Measurements from ENCODE around the gene AFAP1. TPM values are rescaled to one million over a fixed set of nuclear protein-coding genes. Genes with fewer than 3 reads are reported as not detected.

AFAP1 gene
- total RNA-seq, 5 donors from 2014 or later (not counting 1 experiment from before 2014, with no cell fraction given), result 4.8 to 34.8 (median 20.3) TPM

DNA sequence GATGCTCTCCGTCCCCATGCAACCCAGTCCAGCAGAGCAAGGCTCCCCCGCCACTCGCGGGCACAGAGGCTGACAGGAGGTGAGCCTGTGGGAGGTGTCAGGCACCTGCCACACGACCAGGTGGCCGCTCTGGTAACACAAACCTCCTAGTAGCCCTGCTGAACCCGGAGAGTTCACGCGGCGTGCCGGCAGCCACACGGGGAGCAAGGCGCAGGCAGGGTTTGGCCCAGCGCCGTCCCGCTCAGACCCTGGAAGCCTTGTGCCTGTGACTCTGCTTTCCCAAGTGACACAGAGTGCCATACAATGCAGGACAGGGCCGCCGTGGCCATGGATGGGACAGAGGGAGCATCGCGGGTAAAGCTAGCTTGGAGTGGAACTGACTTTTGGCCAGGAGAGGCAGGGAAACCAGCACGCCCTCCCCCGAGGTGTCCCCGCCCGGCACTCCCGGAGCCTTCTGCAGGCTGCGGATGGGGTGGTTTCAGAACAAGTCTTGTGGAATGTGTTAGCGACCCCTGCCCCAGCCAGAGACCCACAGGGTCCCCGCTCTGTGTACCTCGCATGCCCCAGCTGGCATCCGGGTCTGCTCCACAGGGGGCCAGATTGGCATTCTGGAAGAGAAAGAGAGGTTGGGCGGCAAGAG is 44.7 kb upstream of the AFAP1 start:
- WGBS (ENCODE audit: insufficient coverage), result 91% methylated on average over 30 of the region's 31 CpGs
- peaks cover 0 to under 1% (median under 1%) of the 10 kb centered on the region in 3 donors for H3K9me3 Mint-ChIP-seq
- DNase-seq, result no peak

DNA sequence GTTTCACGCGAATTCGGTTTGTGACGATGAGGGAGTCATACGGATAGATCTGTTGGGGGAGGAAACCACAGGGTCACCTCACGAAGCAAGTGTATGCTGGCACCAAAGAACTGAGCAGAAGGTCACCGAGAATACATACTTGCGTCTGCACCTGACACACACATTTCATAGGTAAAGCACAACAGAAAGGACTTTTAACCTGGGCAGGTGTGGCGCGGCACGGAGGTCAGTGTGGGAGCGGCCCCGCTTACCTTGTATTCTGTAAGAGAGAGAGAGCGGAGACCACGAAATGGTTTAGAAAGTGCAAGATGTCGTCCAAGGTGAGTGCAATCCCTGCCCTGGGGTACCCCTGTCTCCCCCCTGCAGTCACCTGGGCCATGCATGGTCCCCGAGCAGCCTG is 43.6 kb upstream of the AFAP1 start:
- H3K27ac Mint-ChIP-seq, result no peak overlapping the region
- H3K36me3 Mint-ChIP-seq, result no peaks in the 10 kb centered on the region
- Histone ChIP-seq H3K27ac (ENCODE audit: low read length) (no peak overlapping the region), H3K4me1 (ENCODE audit: control insufficient read depth in 1 of 2, extremely low read depth in 1 of 2, insufficient read depth in 2 of 2, low read length in 2 of 2) (peaks cover 0 to 16% of the 10 kb centered on the region in 2 experiments), H3K36me3 (ENCODE audit: control insufficient read depth in 2 of 2, extremely low read depth in 1 of 2, insufficient read depth in 1 of 2, low read length in 1 of 2) (no peaks in the 10 kb centered on the region), H3K4me3 (ENCODE audit: control insufficient read depth in 1 of 2, extremely low read depth in 1 of 2, low read length in 1 of 2) (no peak overlapping the region), H3K27me3 (replicated peaks in 1 of 2; ENCODE audit: control insufficient read depth in 2 of 2, extremely low read depth in 1 of 2, insufficient read depth in 2 of 2, low read length in 1 of 2) (peaks cover 0 to 26% of the 10 kb centered on the region in 2 experiments), H3K9me3 (no peaks in the 10 kb centered on the region)
- H3K4me3 Mint-ChIP-seq, result no peak overlapping the region
- peaks cover 0 to 7% (median 4%) of the 10 kb centered on the region in 3 donors for H3K4me1 Mint-ChIP-seq
- H3K27me3 Mint-ChIP-seq, result peaks cover 0 to 3% of the 10 kb centered on the region in 2 donors
- ATAC-seq (replicated peaks in 1 of 4), result no peak
- POLR2A ChIA-PET, result interaction anchor here in 1 of 2 donors (0.6 kb wide), 1 partner anchor 106 kb away, joined by 5 read pairs; no protein-coding TSS in a partner anchor
- 93% methylated on average over 16 of the region's 17 CpGs for WGBS (ENCODE audit: insufficient coverage)
- CTCF ChIA-PET, result no interaction called here
- DNase-seq, result no peak
- no peaks in the 10 kb centered on the region for H3K9me3 Mint-ChIP-seq

More for the DNA sequence above, 44.7 kb upstream of the AFAP1 start:
- Histone ChIP-seq H3K4me1 (ENCODE audit: control insufficient read depth in 1 of 2, extremely low read depth in 1 of 2, insufficient read depth in 2 of 2, low read length in 2 of 2) (peaks cover 0 to 15% of the 10 kb centered on the region in 2 experiments), H3K36me3 (ENCODE audit: control insufficient read depth in 2 of 2, extremely low read depth in 1 of 2, insufficient read depth in 1 of 2, low read length in 1 of 2) (no peaks in the 10 kb centered on the region), H3K27me3 (replicated peaks in 1 of 2; ENCODE audit: control insufficient read depth in 2 of 2, extremely low read depth in 1 of 2, insufficient read depth in 2 of 2, low read length in 1 of 2) (peaks cover 0 to 26% of the 10 kb centered on the region in 2 experiments), H3K4me3 (ENCODE audit: control insufficient read depth in 1 of 2, extremely low read depth in 1 of 2, low read length in 1 of 2) (no peak overlapping the region), H3K9me3 (no peaks in the 10 kb centered on the region), H3K27ac (ENCODE audit: low read length) (no peak overlapping the region)
- CTCF ChIA-PET, result no interaction called here
- POLR2A ChIA-PET, result no interaction called here
- H3K4me1 Mint-ChIP-seq, result peaks cover 0 to 7% (median 4%) of the 10 kb centered on the region in 3 donors
- H3K27me3 Mint-ChIP-seq, result peaks cover 0 to 3% of the 10 kb centered on the region in 2 donors
- ATAC-seq (replicated peaks in 1 of 4), result no peak
- no peak overlapping the region for H3K27ac Mint-ChIP-seq
- no peak overlapping the region for H3K4me3 Mint-ChIP-seq
- no peaks in the 10 kb centered on the region for H3K36me3 Mint-ChIP-seq

DNA sequence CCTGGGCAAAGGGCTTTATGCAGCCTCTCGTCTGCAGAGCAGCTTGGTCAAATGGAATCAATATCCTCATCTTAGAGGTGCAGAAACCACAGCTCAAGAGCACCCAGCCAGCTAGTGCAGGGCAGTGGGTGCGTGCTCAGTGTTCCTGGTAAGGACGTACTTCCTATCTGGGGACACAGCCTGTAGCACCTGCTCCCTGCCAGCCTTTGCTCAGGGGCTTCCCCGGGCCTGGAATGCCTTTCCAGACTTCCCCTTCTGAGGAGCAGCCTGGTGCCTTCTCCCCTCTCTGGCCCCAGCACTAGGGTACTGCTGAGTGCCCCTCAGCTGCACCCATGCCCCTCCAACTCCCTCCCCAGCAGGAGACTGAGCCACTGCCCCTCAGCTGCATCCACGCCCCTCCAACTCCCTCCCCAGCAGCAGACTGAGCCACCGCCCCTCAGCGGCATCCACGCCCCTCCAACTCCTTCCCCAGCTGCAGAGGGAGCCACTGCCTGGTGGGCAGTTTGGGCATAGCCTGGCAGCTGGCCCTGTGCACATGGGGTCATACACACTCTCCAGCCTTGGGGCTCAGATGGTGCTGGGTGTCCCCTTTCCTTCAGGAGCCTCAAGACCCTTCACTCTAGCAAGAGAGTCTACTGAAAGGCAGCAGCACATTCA is 42.2 kb upstream of the AFAP1 start:
- DNase-seq, result no peak
- H3K36me3 Mint-ChIP-seq, result no peaks in the 10 kb centered on the region
- H3K4me1 Mint-ChIP-seq, result peaks cover 0 to 7% (median 4%) of the 10 kb centered on the region in 3 donors
- WGBS (ENCODE audit: insufficient coverage), result 61% methylated on average over 8 of the region's 8 CpGs
- CTCF ChIA-PET, result no interaction called here
- no peak overlapping the region for H3K27ac Mint-ChIP-seq
- Histone ChIP-seq H3K27me3 (replicated peaks in 1 of 2; ENCODE audit: control insufficient read depth in 2 of 2, extremely low read depth in 1 of 2, insufficient read depth in 2 of 2, low read length in 1 of 2) (peaks cover 0 to 21% of the 10 kb centered on the region in 2 experiments), H3K27ac (ENCODE audit: low read length) (no peak overlapping the region), H3K36me3 (ENCODE audit: control insufficient read depth in 2 of 2, extremely low read depth in 1 of 2, insufficient read depth in 1 of 2, low read length in 1 of 2) (no peaks in the 10 kb centered on the region), H3K4me1 (ENCODE audit: control insufficient read depth in 1 of 2, extremely low read depth in 1 of 2, insufficient read depth in 2 of 2, low read length in 2 of 2) (peaks cover 0 to 17% of the 10 kb centered on the region in 2 experiments), H3K9me3 (no peaks in the 10 kb centered on the region), H3K4me3 (ENCODE audit: control insufficient read depth in 1 of 2, extremely low read depth in 1 of 2, low read length in 1 of 2) (no peak overlapping the region)
- no peaks in the 10 kb centered on the region for H3K9me3 Mint-ChIP-seq
- H3K4me3 Mint-ChIP-seq, result no peak overlapping the region
- no peak for ATAC-seq (replicated peaks in 1 of 4)
- peaks cover 0 to 3% of the 10 kb centered on the region in 2 donors for H3K27me3 Mint-ChIP-seq
- POLR2A ChIA-PET, result no interaction called here

DNA sequence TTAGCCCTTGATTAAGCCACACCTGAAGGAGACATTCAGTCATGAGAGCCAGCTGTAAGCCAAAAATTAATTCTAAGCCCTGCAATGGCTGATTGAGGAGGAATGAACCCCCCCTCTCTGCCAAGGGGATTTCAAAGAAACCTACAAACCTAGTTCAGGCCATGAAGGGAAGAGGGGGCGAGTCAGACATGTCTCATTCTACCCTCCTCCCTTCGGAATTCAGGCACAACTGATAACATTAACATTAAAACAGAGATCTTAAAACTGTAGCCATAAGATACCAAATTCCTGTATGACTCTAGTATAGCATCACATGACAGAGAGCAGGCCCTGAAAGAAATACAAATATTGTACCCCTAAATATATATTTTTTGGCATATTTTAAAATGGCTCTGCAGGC is 40.4 kb upstream of the AFAP1 start:
- no peak overlapping the region for H3K4me3 Mint-ChIP-seq
- H3K27ac ChIP-seq (ENCODE audit: low read length), result no peak overlapping the region
- H3K4me3 ChIP-seq (ENCODE audit: control insufficient read depth in 1 of 2, extremely low read depth in 1 of 2, low read length in 1 of 2), result no peak overlapping the region
- H3K36me3 Mint-ChIP-seq, result no peaks in the 10 kb centered on the region
- H3K4me1 Mint-ChIP-seq, result peaks cover 0 to 4% (median 0%) of the 10 kb centered on the region in 3 donors
- H3K27me3 Mint-ChIP-seq, result peaks cover 0 to 3% of the 10 kb centered on the region in 2 donors
- H3K4me1 ChIP-seq (ENCODE audit: control insufficient read depth in 1 of 2, extremely low read depth in 1 of 2, insufficient read depth in 2 of 2, low read length in 2 of 2), result peaks cover 0 to 8% of the 10 kb centered on the region in 2 experiments
- no CpG with 5 or more reads among the region's 2 CpGs for WGBS (ENCODE audit: insufficient coverage)
- ATAC-seq (replicated peaks in 1 of 4), result no peak
- H3K27me3 ChIP-seq (replicated peaks in 1 of 2; ENCODE audit: control insufficient read depth in 2 of 2, extremely low read depth in 1 of 2, insufficient read depth in 2 of 2, low read length in 1 of 2), result peaks cover 0 to 10% of the 10 kb centered on the region in 2 experiments
- no peaks in the 10 kb centered on the region for H3K9me3 ChIP-seq
- ChIA-PET CTCF (no interaction called here), POLR2A (no interaction called here)
- H3K36me3 ChIP-seq (ENCODE audit: control insufficient read depth in 2 of 2, extremely low read depth in 1 of 2, insufficient read depth in 1 of 2, low read length in 1 of 2), result no peaks in the 10 kb centered on the region
- no peak overlapping the region for H3K27ac Mint-ChIP-seq
- no peak for DNase-seq
- no peaks in the 10 kb centered on the region for H3K9me3 Mint-ChIP-seq

DNA sequence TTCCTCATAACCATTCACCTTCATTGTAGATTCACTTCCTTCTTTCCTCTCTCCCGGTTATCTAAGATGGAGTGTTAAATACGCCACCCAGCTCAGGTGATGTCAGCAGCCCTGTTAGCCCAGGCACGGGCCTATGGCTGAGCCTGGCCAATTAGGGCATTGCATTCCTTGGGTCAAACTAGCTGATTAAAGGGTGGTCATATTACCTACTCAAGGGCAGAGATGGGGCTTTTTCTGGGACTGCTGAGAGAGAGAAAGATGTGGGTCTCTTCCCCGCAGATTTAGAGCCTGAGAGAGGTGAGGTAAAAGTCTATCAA is 39.9 kb upstream of the AFAP1 start:
- Mint-ChIP-seq H3K27ac (no peak overlapping the region), H3K27me3 (peaks cover 0 to 3% of the 10 kb centered on the region in 2 donors), H3K4me3 (no peak overlapping the region), H3K9me3 (no peaks in the 10 kb centered on the region), H3K4me1 (peaks cover 0 to 5% (median 0%) of the 10 kb centered on the region in 3 donors), H3K36me3 (no peaks in the 10 kb centered on the region)
- Histone ChIP-seq H3K4me3 (ENCODE audit: control insufficient read depth in 1 of 2, extremely low read depth in 1 of 2, low read length in 1 of 2) (no peak overlapping the region), H3K4me1 (ENCODE audit: control insufficient read depth in 1 of 2, extremely low read depth in 1 of 2, insufficient read depth in 2 of 2, low read length in 2 of 2) (peaks cover 0 to 8% of the 10 kb centered on the region in 2 experiments), H3K27me3 (replicated peaks in 1 of 2; ENCODE audit: control insufficient read depth in 2 of 2, extremely low read depth in 1 of 2, insufficient read depth in 2 of 2, low read length in 1 of 2) (peaks cover 0 to 9% of the 10 kb centered on the region in 2 experiments), H3K36me3 (ENCODE audit: control insufficient read depth in 2 of 2, extremely low read depth in 1 of 2, insufficient read depth in 1 of 2, low read length in 1 of 2) (no peaks in the 10 kb centered on the region), H3K9me3 (no peaks in the 10 kb centered on the region), H3K27ac (ENCODE audit: low read length) (no peak overlapping the region)
- 52% methylated on average over 2 of the region's 4 CpGs for WGBS (ENCODE audit: insufficient coverage)
- POLR2A ChIA-PET, result no interaction called here
- CTCF ChIA-PET, result no interaction called here
- ATAC-seq (replicated peaks in 1 of 4) (no peak), DNase-seq (no peak)

DNA sequence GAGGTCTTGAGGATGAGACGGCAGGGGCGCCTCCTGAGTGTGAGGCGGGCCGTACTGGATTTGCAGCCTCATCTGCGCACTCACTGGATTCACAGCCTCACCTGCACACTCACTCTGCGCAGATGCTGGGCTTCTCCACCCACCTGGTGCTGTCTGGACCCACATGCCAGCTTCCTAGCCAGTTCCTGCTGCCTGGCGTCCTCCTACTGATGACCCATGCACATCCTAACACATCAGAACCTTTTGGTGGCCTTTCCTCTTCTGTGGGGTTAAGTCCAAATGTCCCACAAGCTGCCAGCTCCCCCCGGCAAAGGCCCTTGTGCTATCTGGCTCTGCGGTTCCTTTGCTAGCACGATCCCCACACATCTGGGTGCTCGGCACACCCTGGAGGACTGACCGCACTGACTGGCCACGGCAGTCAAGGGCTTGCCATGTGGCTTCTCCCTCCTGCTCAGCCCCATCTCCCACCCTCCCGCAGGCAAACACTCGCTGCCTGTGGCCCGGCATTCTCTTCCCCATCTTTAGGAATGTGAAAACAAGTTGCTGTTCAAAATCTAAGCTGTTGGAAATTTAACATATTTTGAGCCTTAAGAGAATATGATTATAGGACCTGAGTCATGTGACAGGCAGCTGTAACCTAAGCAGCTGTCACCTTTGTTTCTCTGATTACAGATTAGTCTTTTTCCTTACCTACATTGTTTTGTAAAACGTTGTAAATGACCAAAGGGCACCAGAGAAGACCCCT is 39.4 kb upstream of the AFAP1 start:
- Mint-ChIP-seq H3K36me3 (no peaks in the 10 kb centered on the region), H3K27me3 (peaks cover 0 to 3% of the 10 kb centered on the region in 2 donors), H3K4me3 (no peak overlapping the region), H3K9me3 (no peaks in the 10 kb centered on the region), H3K27ac (no peak overlapping the region), H3K4me1 (peaks cover 0 to 5% (median 0%) of the 10 kb centered on the region in 3 donors)
- WGBS (ENCODE audit: insufficient coverage), result 87% methylated on average over 11 of the region's 17 CpGs
- Histone ChIP-seq H3K27ac (ENCODE audit: low read length) (no peak overlapping the region), H3K27me3 (replicated peaks in 1 of 2; ENCODE audit: control insufficient read depth in 2 of 2, extremely low read depth in 1 of 2, insufficient read depth in 2 of 2, low read length in 1 of 2) (peaks cover 0 to 9% of the 10 kb centered on the region in 2 experiments), H3K4me1 (ENCODE audit: control insufficient read depth in 1 of 2, extremely low read depth in 1 of 2, insufficient read depth in 2 of 2, low read length in 2 of 2) (peaks cover 0 to 8% of the 10 kb centered on the region in 2 experiments), H3K36me3 (ENCODE audit: control insufficient read depth in 2 of 2, extremely low read depth in 1 of 2, insufficient read depth in 1 of 2, low read length in 1 of 2) (no peaks in the 10 kb centered on the region), H3K4me3 (ENCODE audit: control insufficient read depth in 1 of 2, extremely low read depth in 1 of 2, low read length in 1 of 2) (no peak overlapping the region), H3K9me3 (no peaks in the 10 kb centered on the region)
- CTCF ChIA-PET, result no interaction called here
- no peak for ATAC-seq (replicated peaks in 1 of 4)
- DNase-seq, result no peak
- POLR2A ChIA-PET, result no interaction called here
